HEK293 (cell line): ENCODE measurements around the gene DLX2.

Experiments
- GLIS1 ChIP-seq: fragments of 450-650 bp; formaldehyde crosslinking; IDR thresholded peaks from 2 replicates; pipeline ENCODE4 v1.5.1; 2016; ENCODE audit warnings: missing biosample characterization, missing genetic modification characterization
- KLF17 ChIP-seq: fragments of 450-650 bp; formaldehyde crosslinking; IDR thresholded peaks from 2 replicates; pipeline ENCODE4 v1.5.1; 2016; ENCODE audit warnings: missing biosample characterization, missing genetic modification characterization
- PATZ1 ChIP-seq: fragments of 450-650 bp; formaldehyde crosslinking; IDR thresholded peaks from 2 replicates; pipeline ENCODE4 v1.5.1; 2016; ENCODE audit warnings: missing biosample characterization, missing genetic modification characterization
- PRDM4 ChIP-seq: fragments of 450-650 bp; formaldehyde crosslinking; IDR thresholded peaks from 2 replicates; pipeline ENCODE4 v1.5.1; 2017; ENCODE audit warnings: missing biosample characterization, missing genetic modification characterization
- SETDB1 ChIP-seq: IDR thresholded peaks from one replicate; pipeline ENCODE4 v1.6.1; 2017; ENCODE audit warnings: mild to moderate bottlenecking, low read length, moderate library complexity, mixed read lengths; ENCODE audit not compliant: insufficient read length
- WT1 ChIP-seq: fragments of 450-650 bp; formaldehyde crosslinking; IDR thresholded peaks from 2 replicates; pipeline ENCODE4 v1.5.1; 2016; ENCODE audit warnings: missing biosample characterization, missing genetic modification characterization
- ZBTB10 ChIP-seq: fragments of 450-650 bp; formaldehyde crosslinking; IDR thresholded peaks from 2 replicates; pipeline ENCODE4 v1.5.1; 2016; ENCODE audit warnings: missing biosample characterization, missing genetic modification characterization
- ZBTB26 ChIP-seq: fragments of 450-650 bp; formaldehyde crosslinking; optimal IDR thresholded peaks from 2 replicates; pipeline ENCODE3; 2016; ENCODE audit warnings: missing biosample characterization, mild to moderate bottlenecking, missing genetic modification characterization
- ZBTB6 ChIP-seq: fragments of 450-650 bp; formaldehyde crosslinking; IDR thresholded peaks from 2 replicates; pipeline ENCODE4 v1.5.1; 2017; ENCODE audit warnings: missing biosample characterization, missing genetic modification characterization
- ZNF146 ChIP-seq: fragments of 450-650 bp; formaldehyde crosslinking; IDR thresholded peaks from 2 replicates; pipeline ENCODE4 v1.5.1; 2016; ENCODE audit warnings: missing biosample characterization, missing genetic modification characterization
- ZNF560 ChIP-seq: fragments of 450-650 bp; formaldehyde crosslinking; IDR thresholded peaks from 2 replicates; pipeline ENCODE4 v1.5.1; 2017; ENCODE audit warnings: missing biosample characterization, missing genetic modification characterization, borderline replicate concordance
- ZNF561 ChIP-seq: fragments of 450-650 bp; IDR thresholded peaks from 2 replicates; pipeline ENCODE4 v1.5.1; 2018; ENCODE audit warnings: missing biosample characterization, missing genetic modification characterization, borderline replicate concordance
- ZNF596 ChIP-seq: fragments of 450-650 bp; IDR thresholded peaks from 2 replicates; pipeline ENCODE4 v1.5.0; 2018; ENCODE audit warnings: missing biosample characterization, mild to moderate bottlenecking, missing genetic modification characterization, moderate library complexity
- ZNF624 ChIP-seq: fragments of 450-650 bp; formaldehyde crosslinking; IDR thresholded peaks from 2 replicates; pipeline ENCODE4 v1.5.1; 2017; ENCODE audit warnings: missing biosample characterization, missing genetic modification characterization
- ZNF639 ChIP-seq: fragments of 450-650 bp; formaldehyde crosslinking; IDR thresholded peaks from 2 replicates; pipeline ENCODE4 v1.5.1; 2016; ENCODE audit warnings: missing biosample characterization, missing genetic modification characterization
- ZNF645 ChIP-seq: fragments of 450-650 bp; formaldehyde crosslinking; IDR thresholded peaks from 2 replicates; pipeline ENCODE4; 2016; ENCODE audit warnings: missing biosample characterization, missing genetic modification characterization
- ZNF692 ChIP-seq: fragments of 450-650 bp; formaldehyde crosslinking; IDR thresholded peaks from 2 replicates; pipeline ENCODE4 v1.5.1; 2016; ENCODE audit warnings: missing biosample characterization, missing genetic modification characterization
- ZNF707 ChIP-seq: fragments of 450-650 bp; formaldehyde crosslinking; IDR thresholded peaks from 2 replicates; pipeline ENCODE4 v1.5.1; 2016; ENCODE audit warnings: missing biosample characterization, missing genetic modification characterization
- ZSCAN16 ChIP-seq: fragments of 450-650 bp; formaldehyde crosslinking; IDR thresholded peaks from 2 replicates; pipeline ENCODE4 v1.5.1; 2016; ENCODE audit warnings: missing biosample characterization, missing genetic modification characterization
- ZSCAN23 ChIP-seq: fragments of 450-650 bp; formaldehyde crosslinking; IDR thresholded peaks from 2 replicates; pipeline ENCODE4 v1.5.1; 2016; ENCODE audit warnings: missing biosample characterization, missing genetic modification characterization
- ZSCAN5A ChIP-seq: fragments of 450-650 bp; formaldehyde crosslinking; IDR thresholded peaks from 2 replicates; pipeline ENCODE4 v1.5.1; 2016; ENCODE audit warnings: missing biosample characterization, missing genetic modification characterization

Gene DLX2

GRCh38 chr2:172100935-172101820, 1.5 kb downstream of the DLX2 start (continued):
- no peak for TF ChIP-seq PRDM4 (tag by site-specific recombination)
- no peak for TF ChIP-seq ZNF146 (tag by site-specific recombination)
- TF ChIP-seq ZBTB6 (tag by site-specific recombination): 0 out of 2 replicates have a peak, but pooled peaks have one; percentile 11
- no peak for TF ChIP-seq SETDB1
- 0 out of 2 replicates have a peak, but pooled peaks have one; percentile 49 for TF ChIP-seq ZBTB10 (tag by site-specific recombination)
- no peak for TF ChIP-seq ZNF645 (tag by site-specific recombination)
- TF ChIP-seq ZSCAN23: no peak
- no peak for TF ChIP-seq ZNF596 (tag by site-specific recombination)
- peak; percentile 27; the same call in 1 of the 2 replicates for TF ChIP-seq ZNF561 (tag by site-specific recombination)
- TF ChIP-seq PATZ1 (tag by site-specific recombination): peak; percentile 91
- no peak for TF ChIP-seq ZNF639
- TF ChIP-seq ZSCAN16 (tag by site-specific recombination): no peak
- TF ChIP-seq ZNF707 (tag by site-specific recombination): no peak
- TF ChIP-seq KLF17: no peak
- TF ChIP-seq GLIS1 (tag by site-specific recombination): peak; percentile 92
- TF ChIP-seq ZSCAN5A (tag by site-specific recombination): no peak
- TF ChIP-seq ZNF624 (tag by site-specific recombination): no peak
- TF ChIP-seq ZNF692: 0 out of 2 replicates have a peak, but pooled peaks have one; percentile 20
- no peak for TF ChIP-seq ZNF560
- TF ChIP-seq ZBTB26 (tag by site-specific recombination): peak; percentile 41
- TF ChIP-seq WT1: no peak
